HG03280 (cell line): ENCODE data around the gene REEP3.
"Not testable (repeated sequence)": the region's sequence is repeated elsewhere in the genome, so short reads cannot be mapped to it uniquely, and the experiment has no call there.

Experiments used
- ATAC-seq: cut with Tn5 transposase; IDR thresholded peaks from one replicate; pipeline ENCODE4 v1.9.1; 2021; ENCODE audit warnings: mild to moderate bottlenecking, moderate library complexity; ENCODE audit not compliant: unreplicated experiment

Gene REEP3

DNA sequence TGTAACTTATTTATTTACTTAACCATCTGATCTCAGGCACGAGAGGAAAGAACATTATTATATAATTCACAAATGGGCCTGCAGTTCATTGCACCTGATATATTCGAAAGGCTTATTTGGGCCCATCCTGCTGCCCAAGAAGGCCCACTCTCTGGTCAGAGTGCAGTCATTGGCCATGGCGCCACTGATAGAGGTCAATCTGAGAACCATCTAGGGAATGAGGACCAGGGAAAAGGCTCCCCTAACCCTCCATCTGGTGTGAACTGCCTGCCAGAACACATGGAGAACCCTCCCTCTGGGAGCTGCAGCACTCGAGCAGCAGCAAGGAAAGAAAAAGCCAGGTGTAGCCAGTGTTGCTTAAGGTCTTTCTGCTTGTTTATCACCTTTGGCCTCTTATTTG lies 136.6 kb downstream of the REEP3 start:
- no peak for ATAC-seq

- not testable (repeated sequence) for ATAC-seq
These were observed 139.7 kb downstream of the REEP3 start for GRCh38 chr10:63660941-63661340.

- no peak for ATAC-seq
These were observed 140.1 kb downstream of the REEP3 start for GRCh38 chr10:63661347-63661746.

DNA sequence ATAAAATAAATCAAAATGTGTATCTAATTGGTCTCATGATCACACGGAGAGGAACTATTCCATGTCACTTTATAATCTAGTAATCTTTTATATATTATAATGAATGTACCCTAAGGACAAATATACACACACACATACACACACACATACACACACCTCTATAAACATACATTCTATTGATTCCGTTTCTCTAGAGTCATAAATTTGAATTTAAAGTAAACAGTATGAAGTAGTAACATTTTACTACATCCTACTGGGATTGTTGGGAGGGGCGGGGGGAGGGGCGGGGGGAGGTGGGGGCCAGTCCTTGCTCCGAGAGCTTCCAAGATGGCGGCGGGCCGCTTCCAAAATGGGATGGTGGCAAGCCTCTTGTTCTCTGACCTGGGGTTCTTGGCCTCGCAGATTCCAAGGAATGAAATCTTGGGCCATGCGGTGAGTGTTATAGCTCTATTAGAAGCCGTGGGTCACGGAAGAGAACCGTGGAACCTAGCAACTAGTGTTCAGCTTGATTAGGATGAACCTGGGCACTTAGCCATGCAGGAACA lies 143.2 kb downstream of the REEP3 start:
- no peak for ATAC-seq

GRCh38 chr10:63665006-63665580 lies 143.9 kb downstream of the REEP3 start:
- not testable (repeated sequence) for ATAC-seq

DNA sequence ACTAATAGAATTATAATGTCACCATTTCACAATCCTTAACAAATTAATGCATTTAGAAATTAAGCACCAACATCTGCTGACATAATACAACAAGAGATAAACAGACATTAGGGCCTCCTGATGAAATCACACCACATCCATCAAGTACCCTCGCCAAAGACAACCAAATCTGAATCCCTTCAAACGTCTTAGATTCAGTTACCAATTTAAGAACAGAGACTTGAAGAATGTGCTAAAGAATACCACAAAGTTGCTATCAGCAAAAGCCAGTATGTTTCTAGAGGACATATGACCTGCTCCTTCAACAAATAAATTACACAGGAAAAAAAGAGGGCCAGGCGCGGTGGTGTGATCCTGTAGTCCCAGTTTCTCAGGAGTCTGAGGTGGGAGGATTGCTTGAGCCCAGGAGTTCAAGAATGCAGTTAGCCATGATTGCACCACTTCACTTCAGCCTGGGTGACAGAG lies 144.5 kb downstream of the REEP3 start:
- ATAC-seq, result no peak

DNA sequence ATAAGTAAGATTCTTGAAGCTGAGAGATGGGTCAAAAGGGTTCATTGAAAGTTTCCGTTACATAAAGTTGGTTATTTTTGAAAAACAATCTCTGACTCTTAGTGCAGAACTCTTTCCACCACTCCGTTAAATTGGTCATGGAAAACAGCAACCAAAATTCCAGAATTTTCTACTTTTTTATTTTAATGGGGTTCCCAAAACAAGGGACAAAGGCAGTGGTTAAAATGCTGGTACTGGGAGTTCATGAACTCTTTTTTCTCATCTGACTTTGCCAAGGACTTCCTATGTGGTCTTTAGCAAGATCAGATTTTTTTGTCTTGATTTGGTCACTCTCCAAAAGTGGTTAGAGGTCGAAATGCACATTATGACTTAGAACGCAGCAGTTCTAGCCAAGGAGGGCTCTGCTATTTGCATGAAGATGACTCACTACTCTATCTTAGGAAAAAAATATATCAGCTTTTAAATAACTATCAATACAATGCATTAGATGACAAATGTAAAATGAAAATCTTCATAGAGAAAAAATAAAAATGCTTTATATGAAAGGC lies 145.7 kb downstream of the REEP3 start:
- peak; percentile 74 for ATAC-seq

GRCh38 chr10:63667596-63668480 lies 146.6 kb downstream of the REEP3 start:
- ATAC-seq, result no peak

- no peak for ATAC-seq
These were observed 149.2 kb downstream of the REEP3 start for GRCh38 chr10:63670291-63670898.

DNA sequence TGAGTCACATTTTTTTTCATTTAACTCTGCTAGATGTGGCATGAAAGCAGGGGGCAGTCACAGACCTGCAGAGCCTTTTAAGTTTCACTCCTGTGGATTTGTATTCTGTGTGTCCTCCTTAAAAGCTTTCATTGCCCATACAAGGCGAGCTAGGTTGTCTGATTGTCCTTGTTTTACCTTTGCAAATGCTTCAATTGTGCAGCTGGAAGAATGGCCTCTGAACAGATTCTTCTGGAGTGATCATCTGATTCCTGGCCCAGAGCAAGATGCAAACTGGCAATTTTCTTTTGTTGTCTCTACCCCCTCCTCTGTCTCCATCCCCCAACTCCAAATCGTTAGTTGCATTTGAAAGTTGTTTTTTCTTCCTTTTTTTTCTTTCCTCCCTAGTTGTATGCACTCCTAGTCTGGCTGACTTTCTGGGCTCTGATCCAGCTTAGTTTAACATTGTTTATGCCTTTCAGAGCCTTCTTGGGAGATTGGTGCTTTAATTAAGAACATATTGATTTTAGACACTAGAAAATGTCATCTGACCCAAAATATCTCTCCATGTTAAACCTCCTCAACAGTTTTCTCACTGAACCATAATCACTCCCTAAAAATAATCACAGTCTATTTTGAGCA lies 150.2 kb downstream of the REEP3 start:
- ATAC-seq, result no peak

DNA sequence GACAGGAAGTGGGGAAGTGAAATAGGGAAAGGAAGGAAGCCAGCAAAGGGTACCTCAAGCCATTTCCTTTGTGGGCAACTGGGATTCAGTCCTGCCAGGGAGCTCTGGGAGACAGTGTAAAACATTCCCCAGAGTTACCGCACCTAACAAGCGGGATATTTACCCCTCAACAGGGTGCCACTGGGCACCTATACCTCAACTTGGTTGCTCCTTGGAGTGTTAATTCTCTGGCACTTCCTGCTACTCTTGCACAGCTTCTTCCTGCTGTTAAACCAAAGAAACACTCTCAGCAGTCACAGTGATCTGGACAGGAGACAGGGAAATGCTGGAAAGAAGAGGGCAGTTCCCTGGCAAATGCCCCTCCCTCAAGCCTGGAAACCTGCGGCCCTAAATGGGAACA lies 151.3 kb downstream of the REEP3 start:
- no peak for ATAC-seq

- ATAC-seq, result no peak
These were observed 152.0 kb downstream of the REEP3 start for GRCh38 chr10:63673246-63673645.

DNA sequence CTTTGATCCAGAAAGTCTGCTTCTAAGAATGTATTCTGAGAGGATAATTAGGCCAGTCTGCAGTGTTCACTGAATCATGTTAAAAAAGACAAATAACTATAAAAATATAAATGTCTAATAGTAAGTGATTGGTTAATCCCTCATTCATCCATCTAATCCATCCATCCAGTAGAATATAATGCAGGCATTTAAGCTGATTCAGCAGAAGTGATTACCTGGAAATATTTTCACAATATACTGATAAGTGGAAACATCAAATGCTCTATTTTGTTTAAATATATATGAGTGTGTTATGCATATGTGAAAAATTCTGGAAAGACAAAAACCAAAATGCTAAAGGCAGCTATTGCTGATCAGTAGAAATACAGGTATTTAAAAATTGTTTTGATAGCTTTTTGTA lies 152.6 kb downstream of the REEP3 start:
- no peak for ATAC-seq
